ENCODE measurements around the gene HIPK4. TPM values are rescaled to one million over a fixed set of nuclear protein-coding genes. Genes with fewer than 3 reads are reported as not detected.

HIPK4 gene
- total RNA-seq, 2 experiments from 2014 or later: not detected

GRCh38 chr19:40396886-40397567 is 7.0 kb upstream of the HIPK4 start:
- no peak overlapping the region for H3K4me3 Mint-ChIP-seq
- DNase-seq: no peak
- H3K27ac Mint-ChIP-seq: no peak overlapping the region
- peaks cover 4% of the 10 kb centered on the region for H3K27me3 Mint-ChIP-seq
- H3K4me1 Mint-ChIP-seq: peaks cover 8% of the 10 kb centered on the region
- CTCF ChIA-PET: interaction anchor here (1.8 kb wide), 1 partner anchor 17 kb away, joined by 5 read pairs; no protein-coding TSS in a partner anchor
- no peaks in the 10 kb centered on the region for H3K36me3 Mint-ChIP-seq
- H3K9me3 Mint-ChIP-seq (ENCODE audit: low read depth): no peaks in the 10 kb centered on the region
- no peak for ATAC-seq

- Mint-ChIP-seq H3K4me3 (no peak overlapping the region), H3K9me3 (ENCODE audit: low read depth) (no peaks in the 10 kb centered on the region), H3K27me3 (peaks cover 4% of the 10 kb centered on the region), H3K36me3 (no peaks in the 10 kb centered on the region), H3K27ac (no peak overlapping the region), H3K4me1 (peaks cover 8% of the 10 kb centered on the region)
- DNase-seq: no peak
- ATAC-seq: no peak
- CTCF ChIA-PET: interaction anchor here (0.6 to 1.8 kb wide), 2 partner anchors 10 to 16 kb away, joined by 3 to 5 read pairs; no protein-coding TSS in a partner anchor
Observed at GRCh38 chr19:40395956-40396355, 6.0 kb upstream of the HIPK4 start.

GRCh38 chr19:40394816-40395210 is 4.8 kb upstream of the HIPK4 start:
- Mint-ChIP-seq H3K36me3 (no peaks in the 10 kb centered on the region), H3K4me3 (no peak overlapping the region), H3K27ac (no peak overlapping the region), H3K4me1 (peaks cover 8% of the 10 kb centered on the region), H3K9me3 (ENCODE audit: low read depth) (no peaks in the 10 kb centered on the region), H3K27me3 (peaks cover 4% of the 10 kb centered on the region)
- CTCF ChIA-PET: no interaction called here
- DNase-seq (no peak), ATAC-seq (no peak)

DNA sequence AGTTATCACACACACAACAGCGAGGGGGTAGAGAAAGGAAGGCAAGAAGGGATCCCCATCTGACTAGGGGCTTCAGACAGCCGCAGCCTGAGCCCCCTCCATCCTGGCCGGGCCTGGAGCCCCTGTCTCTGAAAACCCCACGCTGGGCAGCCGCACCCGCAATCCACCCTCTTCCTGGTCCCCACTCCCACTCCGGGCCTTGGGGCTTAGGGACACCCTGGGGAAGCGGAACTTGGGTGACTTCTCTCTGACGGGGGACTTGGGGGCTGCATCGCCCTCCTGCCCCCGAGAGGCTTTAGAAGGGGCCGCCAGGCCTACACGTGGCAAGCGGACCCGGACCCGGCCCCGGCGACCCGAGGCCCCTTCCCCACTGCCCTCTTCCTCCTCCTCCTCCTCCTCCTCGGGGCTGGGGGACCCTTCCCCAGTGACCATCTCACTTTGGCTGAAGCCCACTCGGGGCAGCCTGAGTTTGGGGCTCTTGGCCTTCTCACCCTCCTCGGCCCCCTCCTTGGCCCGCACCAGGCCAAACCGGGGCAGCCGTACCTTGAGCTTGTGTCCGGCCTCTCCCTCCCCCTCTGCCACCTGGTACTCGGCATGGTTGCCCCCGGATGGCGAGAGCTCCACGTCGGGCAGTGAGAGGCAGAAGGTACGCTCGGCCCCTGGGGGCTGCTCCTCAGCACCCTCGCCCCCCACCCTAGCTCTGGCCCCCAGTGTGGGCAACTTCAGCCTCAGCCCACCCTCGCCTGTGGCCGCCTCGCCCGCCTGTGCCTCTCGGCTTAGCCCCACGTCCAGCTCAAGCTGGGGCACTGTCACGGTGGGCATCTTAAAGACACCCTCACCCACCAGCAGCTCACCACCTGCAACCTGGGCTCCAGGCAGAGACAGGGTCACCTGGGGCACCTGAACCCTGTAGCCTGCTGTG is 4.2 kb upstream of the HIPK4 start:
- CTCF ChIA-PET: no interaction called here
- H3K27ac Mint-ChIP-seq: no peak overlapping the region

DNA sequence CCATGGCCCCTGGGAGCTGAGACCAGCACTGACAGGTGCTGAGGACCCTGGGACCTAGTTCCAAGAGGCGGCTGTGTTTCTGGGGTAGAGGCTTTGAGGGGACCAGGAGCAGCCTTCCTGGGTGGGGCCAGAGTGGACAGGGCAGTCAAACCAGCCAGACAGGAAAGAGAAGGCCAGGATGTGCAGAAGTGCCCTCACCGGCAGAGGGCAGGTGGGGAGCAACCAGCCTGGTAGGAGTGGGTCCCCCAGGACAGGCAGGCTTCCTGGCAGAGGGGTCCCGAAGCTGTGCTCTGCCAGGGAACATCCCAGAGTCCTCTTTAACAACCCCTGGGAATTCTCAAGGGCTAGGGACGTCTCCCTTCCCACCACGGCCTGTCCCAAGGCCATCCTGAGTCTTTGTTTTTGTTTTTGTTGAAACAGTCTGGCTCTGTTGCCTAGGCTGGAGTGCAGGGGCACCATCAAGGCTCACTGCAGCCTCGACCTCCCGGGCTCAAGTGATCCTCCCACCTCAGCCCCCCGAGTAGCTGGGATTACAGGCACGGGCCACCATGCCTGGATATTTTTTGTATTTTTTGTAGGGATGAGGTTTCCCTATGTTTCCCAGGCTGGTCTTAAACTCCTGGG is 3.0 kb upstream of the HIPK4 start:
- H3K4me1 Mint-ChIP-seq: no peaks in the 10 kb centered on the region
- H3K27ac Mint-ChIP-seq: no peak overlapping the region
- CTCF ChIA-PET: no interaction called here
- no peak overlapping the region for H3K4me3 Mint-ChIP-seq
- no peaks in the 10 kb centered on the region for H3K36me3 Mint-ChIP-seq
- ATAC-seq (peak; percentile 27), DNase-seq (no peak)
- H3K9me3 Mint-ChIP-seq (ENCODE audit: low read depth): no peaks in the 10 kb centered on the region
- H3K27me3 Mint-ChIP-seq: no peaks in the 10 kb centered on the region

More for the DNA sequence above, 4.2 kb upstream of the HIPK4 start:
- ATAC-seq (no peak), DNase-seq (no peak)
- Mint-ChIP-seq H3K4me3 (no peak overlapping the region), H3K9me3 (ENCODE audit: low read depth) (no peaks in the 10 kb centered on the region), H3K27me3 (peaks cover 2% of the 10 kb centered on the region), H3K4me1 (peaks cover 4% of the 10 kb centered on the region), H3K36me3 (no peaks in the 10 kb centered on the region)

- no peak for ATAC-seq
- DNase-seq: no peak
- Mint-ChIP-seq H3K4me1 (no peaks in the 10 kb centered on the region), H3K4me3 (no peak overlapping the region), H3K27me3 (no peaks in the 10 kb centered on the region), H3K27ac (no peak overlapping the region), H3K36me3 (no peaks in the 10 kb centered on the region), H3K9me3 (ENCODE audit: low read depth) (no peaks in the 10 kb centered on the region)
- CTCF ChIA-PET: no interaction called here
Observed at GRCh38 chr19:40392123-40392522, 2.1 kb upstream of the HIPK4 start.

GRCh38 chr19:40389404-40390083 is 437 bp downstream of the HIPK4 start:
- Mint-ChIP-seq H3K4me1 (peaks cover 7% of the 10 kb centered on the region), H3K36me3 (no peaks in the 10 kb centered on the region), H3K4me3 (no peak overlapping the region), H3K9me3 (ENCODE audit: low read depth) (no peaks in the 10 kb centered on the region), H3K27me3 (peaks cover 3% of the 10 kb centered on the region), H3K27ac (no peak overlapping the region)
- CTCF ChIA-PET: interaction anchor here (0.6 kb wide), 1 partner anchor 224 kb away, joined by 3 read pairs; no protein-coding TSS in a partner anchor
- ATAC-seq (no peak), DNase-seq (no peak)

DNA sequence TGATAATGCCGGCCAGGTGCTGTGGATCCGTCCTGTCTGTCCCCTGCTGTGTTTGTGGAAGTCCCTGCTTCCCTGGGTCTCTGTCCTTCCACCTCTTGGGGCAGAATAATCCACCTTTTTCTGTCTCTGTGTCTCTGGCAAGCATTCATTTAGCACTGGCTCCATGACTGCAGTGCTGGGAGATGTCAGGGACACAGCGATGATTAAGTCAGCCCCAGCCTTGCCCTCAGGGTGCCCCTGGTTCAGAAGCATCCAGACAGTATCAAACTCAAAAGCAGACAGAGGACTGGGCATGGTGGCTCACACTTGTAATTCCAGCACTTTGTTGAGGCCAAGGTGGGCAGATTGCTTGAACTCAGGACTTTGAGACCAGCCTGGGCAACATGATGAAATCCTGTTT is 1.5 kb downstream of the HIPK4 start:
- H3K4me3 Mint-ChIP-seq: no peak overlapping the region
- peaks cover 3% of the 10 kb centered on the region for H3K27me3 Mint-ChIP-seq
- H3K27ac Mint-ChIP-seq: no peak overlapping the region
- CTCF ChIA-PET: no interaction called here
- no peaks in the 10 kb centered on the region for H3K36me3 Mint-ChIP-seq
- DNase-seq (no peak), ATAC-seq (no peak)
- no peaks in the 10 kb centered on the region for H3K9me3 Mint-ChIP-seq (ENCODE audit: low read depth)
- peaks cover 7% of the 10 kb centered on the region for H3K4me1 Mint-ChIP-seq

- CTCF ChIA-PET: no interaction called here
- no peak for ATAC-seq
Observed at GRCh38 chr19:40387155-40387554, 2.8 kb downstream of the HIPK4 start.

GRCh38 chr19:40383668-40384248 is 6.2 kb downstream of the HIPK4 start:
- H3K27me3 Mint-ChIP-seq: peaks cover 3% of the 10 kb centered on the region
- no peak for DNase-seq
- no peaks in the 10 kb centered on the region for H3K36me3 Mint-ChIP-seq
- H3K4me1 Mint-ChIP-seq: peaks cover 7% of the 10 kb centered on the region
- H3K27ac Mint-ChIP-seq: no peak overlapping the region
- no peak for ATAC-seq
- H3K4me3 Mint-ChIP-seq: no peak overlapping the region
- no peaks in the 10 kb centered on the region for H3K9me3 Mint-ChIP-seq (ENCODE audit: low read depth)
- CTCF ChIA-PET: no interaction called here

More at GRCh38 chr19:40387155-40387554, 2.8 kb downstream of the HIPK4 start:
- H3K27ac Mint-ChIP-seq: no peak overlapping the region
- H3K4me3 Mint-ChIP-seq: no peak overlapping the region
- H3K27me3 Mint-ChIP-seq: peaks cover 3% of the 10 kb centered on the region
- H3K36me3 Mint-ChIP-seq: no peaks in the 10 kb centered on the region
- H3K4me1 Mint-ChIP-seq: peaks cover 7% of the 10 kb centered on the region
- H3K9me3 Mint-ChIP-seq (ENCODE audit: low read depth): no peaks in the 10 kb centered on the region
- DNase-seq: no peak

DNA sequence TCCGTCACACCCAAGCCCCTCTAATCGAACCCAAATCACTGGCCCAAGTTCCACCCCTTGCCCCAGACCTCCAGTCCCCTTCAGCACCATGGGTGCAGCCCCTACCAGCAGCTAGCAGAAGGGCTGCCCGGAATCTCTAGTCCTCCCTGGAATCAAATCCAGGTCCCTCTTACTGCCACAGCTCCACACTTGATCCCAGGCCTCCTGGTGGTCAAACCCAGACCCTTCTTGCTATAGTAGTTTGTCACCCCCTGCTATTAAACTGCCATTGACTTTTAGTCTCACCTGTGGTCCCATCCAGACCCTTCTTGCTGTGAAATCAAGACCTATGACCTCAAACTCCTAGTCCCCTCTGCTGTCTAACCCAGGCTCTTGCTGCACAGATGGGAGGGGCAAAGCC is 8.7 kb downstream of the HIPK4 start:
- Mint-ChIP-seq H3K27me3 (peaks cover 3% of the 10 kb centered on the region), H3K4me3 (no peak overlapping the region), H3K9me3 (ENCODE audit: low read depth) (no peaks in the 10 kb centered on the region), H3K36me3 (no peaks in the 10 kb centered on the region), H3K4me1 (peaks cover 7% of the 10 kb centered on the region), H3K27ac (no peak overlapping the region)
- ATAC-seq: no peak
- no peak for DNase-seq
- CTCF ChIA-PET: interaction anchor here (1.8 kb wide), 1 partner anchor 16 kb away, joined by 5 read pairs; no protein-coding TSS in a partner anchor

DNA sequence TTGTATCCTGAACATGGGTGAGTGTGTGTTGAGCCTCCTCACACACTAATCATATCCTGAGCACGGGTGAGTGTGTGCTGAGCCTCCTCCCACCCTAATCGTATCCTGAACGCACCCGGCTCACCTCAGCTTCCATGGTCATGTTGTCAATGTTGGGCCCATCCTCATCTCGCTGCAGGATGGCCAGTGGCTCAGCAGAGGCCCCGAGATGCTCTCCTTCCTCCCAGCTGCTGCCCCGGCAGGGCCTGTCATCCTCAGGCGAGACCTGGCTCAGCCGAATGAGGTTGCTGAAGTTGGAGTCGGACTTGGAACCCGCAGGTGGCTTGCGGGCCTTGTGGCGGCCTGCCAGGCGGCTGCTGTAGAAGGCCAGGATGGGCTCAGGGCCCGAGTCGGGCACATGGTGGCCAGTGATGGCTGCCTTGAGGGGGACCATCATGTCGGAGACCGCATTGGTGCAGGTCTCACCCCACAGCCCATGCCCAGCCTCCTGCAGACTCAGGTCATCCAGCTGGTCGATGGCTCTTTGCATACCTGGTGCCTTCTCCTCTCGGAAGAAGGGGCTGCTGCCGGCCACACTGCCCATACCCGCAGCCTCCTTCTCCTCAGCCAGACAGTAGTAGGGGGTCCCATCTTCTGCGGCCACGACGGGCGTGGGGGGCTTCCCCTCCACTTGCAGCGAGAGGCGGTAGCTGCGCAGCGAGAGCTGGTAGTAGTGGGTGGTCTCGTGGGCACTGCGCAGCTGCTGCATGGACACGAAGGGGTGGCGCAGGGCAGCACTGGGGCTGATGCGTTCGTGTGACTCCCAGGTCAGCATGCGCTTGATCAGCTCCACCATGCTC is 9.6 kb downstream of the HIPK4 start:
- Mint-ChIP-seq H3K27me3 (peaks cover 3% of the 10 kb centered on the region), H3K27ac (no peak overlapping the region), H3K36me3 (no peaks in the 10 kb centered on the region), H3K9me3 (ENCODE audit: low read depth) (no peaks in the 10 kb centered on the region), H3K4me1 (peaks cover 7% of the 10 kb centered on the region), H3K4me3 (no peak overlapping the region)
- CTCF ChIA-PET: interaction anchor here (1.3 to 1.8 kb wide), 2 partner anchors 17 to 40 kb away, joined by 3 to 5 read pairs; no protein-coding TSS in a partner anchor
- DNase-seq (no peak), ATAC-seq (no peak)
